GM13976 (cell line): ENCODE measurements around the gene SPOCK2.
"Not testable (repeated sequence)": the region's sequence is repeated elsewhere in the genome, so short reads cannot be mapped to it uniquely, and the experiment has no call there.

Experiments
- DNase-seq: peaks from one replicate; pipeline ENCODE4 v3.0.0; 2012; ENCODE audit warnings: low spot score
- in situ Hi-C: fragments of 300-500 bp; cut with MboI; formaldehyde crosslinking; loops from one replicate; pipeline ENCODE4 v1.12.0; 2022; ENCODE audit warnings: low sequenced_read_pairs, mixed read lengths, inconsistent platforms; ENCODE audit not compliant: unreplicated experiment
- TF ChIP-seq, protein P1 (sequence below): IDR thresholded peaks from 2 replicates; pipeline ENCODE4 v1.5.1; 2012; ENCODE audit warnings: borderline replicate concordance, mild to moderate bottlenecking; ENCODE audit not compliant: insufficient read depth; ENCODE audit errors: extremely low read depth, missing control alignments, control extremely low read depth

The SPOCK2 gene

DNA sequence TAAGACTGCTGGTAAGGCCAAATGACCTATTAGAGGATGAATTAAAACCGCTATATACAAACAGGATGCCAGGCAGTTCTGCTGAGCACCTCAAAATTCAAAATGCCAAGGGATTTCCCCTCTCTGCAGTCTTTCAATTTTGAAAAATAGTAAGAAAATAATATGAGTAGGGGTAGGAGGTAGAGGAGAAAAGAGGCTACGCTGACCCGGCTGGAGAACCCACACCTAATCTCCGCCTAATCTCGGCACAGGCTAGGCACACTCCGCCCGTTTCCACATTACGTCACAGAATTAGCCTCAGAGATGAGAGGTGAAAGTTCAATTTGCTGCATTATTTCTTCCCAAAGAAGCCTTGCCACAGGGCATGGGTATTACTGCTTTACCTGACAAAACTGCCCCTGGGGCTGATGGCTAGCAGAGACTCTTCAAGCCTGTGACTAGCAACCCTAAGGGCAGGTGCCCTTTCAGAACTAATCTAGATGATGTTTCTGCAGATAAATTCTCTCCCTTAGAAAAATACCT, 21.3 kb upstream of the SPOCK2 start:
- in situ Hi-C loops, result no loop called here
- TF ChIP-seq, protein P1, sequence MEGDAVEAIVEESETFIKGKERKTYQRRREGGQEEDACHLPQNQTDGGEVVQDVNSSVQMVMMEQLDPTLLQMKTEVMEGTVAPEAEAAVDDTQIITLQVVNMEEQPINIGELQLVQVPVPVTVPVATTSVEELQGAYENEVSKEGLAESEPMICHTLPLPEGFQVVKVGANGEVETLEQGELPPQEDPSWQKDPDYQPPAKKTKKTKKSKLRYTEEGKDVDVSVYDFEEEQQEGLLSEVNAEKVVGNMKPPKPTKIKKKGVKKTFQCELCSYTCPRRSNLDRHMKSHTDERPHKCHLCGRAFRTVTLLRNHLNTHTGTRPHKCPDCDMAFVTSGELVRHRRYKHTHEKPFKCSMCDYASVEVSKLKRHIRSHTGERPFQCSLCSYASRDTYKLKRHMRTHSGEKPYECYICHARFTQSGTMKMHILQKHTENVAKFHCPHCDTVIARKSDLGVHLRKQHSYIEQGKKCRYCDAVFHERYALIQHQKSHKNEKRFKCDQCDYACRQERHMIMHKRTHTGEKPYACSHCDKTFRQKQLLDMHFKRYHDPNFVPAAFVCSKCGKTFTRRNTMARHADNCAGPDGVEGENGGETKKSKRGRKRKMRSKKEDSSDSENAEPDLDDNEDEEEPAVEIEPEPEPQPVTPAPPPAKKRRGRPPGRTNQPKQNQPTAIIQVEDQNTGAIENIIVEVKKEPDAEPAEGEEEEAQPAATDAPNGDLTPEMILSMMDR, result no peak
- DNase-seq, result no peak

DNA sequence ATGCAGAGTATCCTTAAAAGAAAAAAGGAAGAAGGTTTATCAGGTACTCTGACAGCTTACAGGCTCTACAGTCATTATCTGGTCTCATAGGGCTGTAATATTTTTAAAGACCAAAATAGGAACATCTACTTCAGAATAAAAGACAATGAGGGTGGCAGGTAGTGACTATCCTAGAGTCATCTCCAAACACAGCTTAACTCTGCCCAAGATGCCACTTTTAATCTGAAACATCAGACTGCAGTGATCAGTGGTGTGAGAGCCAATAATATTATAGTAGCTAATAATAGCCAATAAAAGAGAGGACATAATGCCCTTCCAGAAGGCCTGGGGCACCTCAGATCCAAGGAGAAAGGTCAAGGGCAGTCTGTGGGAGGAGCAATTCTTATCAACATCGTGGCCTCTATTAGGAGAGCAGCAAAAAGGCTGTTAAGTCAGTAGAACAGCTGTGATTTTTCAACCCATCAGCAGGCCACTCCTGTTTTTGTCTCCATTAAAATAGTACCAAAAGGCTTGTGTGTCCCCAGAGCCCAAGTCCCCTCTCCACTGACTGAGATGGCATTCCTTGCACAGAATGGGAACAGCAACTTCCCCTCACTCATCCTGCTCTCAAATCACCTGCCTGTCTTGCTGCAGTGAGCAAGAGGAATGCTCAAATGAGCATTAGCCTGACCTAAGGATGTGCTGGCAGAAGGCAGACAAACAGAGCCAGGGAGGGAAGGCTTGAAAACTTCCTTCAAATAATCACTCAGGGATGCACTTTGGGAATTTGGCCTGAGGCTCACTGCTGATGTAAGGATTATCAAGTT, 20.7 kb upstream of the SPOCK2 start:
- TF ChIP-seq, protein P1, result no peak
- DNase-seq, result no peak
- in situ Hi-C loops, result no loop called here

DNA sequence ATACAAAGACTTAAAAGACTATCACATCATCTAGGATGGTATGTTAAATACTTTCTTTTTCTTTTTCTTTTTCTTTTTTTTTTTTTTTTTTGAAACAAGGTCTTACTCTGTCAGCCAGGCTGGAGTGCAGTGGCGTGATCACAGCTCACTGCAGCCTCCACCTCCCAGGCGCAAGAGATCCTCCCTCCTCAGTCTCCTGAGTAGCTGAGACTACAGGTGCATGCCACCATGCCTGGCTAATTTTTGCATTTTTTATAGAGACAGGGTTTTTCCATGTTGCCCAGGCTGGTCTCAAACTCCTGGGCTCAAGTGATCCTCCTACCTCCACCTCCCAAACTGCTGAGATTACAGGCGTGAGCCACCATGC, 19.6 kb upstream of the SPOCK2 start:
- in situ Hi-C loops, DNase-seq: not testable (repeated sequence)

DNA sequence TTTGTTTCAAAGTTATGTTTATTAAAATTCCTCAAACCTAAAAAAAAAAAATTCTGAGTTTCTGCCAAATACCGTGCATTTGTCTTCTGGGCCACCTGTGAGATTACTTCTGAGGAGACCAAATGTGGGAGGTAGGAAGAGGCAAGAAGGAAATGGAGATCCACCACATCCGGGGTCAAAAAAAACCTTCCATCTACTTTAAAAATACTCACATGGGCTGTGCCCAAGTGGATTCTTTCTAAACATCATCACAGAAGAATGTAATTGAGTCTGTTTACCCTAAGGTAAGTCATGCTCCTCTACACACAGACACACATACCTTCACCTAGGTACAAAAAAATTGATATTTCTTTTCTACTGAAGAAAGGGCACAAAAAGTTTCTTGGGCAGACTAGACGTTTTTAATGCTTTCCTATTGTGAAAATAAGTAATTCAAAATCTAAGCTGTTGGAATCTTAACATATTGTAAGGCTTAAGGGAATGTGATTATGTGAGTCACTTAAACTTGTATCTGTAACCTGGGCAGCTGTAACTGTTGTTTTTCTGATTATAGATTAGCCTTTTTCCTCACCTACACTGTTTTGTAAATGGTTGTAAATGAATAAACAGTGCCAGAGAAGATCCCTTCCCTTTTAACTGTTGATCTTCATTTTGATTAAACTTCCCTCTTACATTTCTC, 19.1 kb upstream of the SPOCK2 start:
- peak; percentile 48 for DNase-seq
- in situ Hi-C loops, result no loop called here
- TF ChIP-seq, protein P1, result no peak

DNA sequence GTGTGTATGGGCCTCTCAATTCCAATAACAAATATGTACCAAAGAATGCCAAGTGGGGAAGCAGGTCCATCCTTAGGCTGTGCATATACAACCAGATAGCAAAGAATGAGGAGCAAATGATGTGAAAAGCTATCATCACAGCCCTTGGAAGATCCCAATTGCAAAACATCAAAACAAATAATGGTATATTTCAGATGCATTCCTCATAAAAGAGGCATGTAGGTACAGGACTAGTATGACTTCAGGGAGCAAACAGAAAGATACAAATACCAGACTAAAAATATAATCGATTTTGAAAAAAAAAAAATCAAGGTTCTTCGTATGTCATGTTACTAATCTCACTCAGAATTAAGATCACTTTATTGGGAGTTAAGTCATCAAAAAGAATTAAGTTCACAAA, 18.5 kb upstream of the SPOCK2 start:
- DNase-seq, result no peak
- TF ChIP-seq, protein P1, result no peak
- in situ Hi-C loops, result no loop called here

DNA sequence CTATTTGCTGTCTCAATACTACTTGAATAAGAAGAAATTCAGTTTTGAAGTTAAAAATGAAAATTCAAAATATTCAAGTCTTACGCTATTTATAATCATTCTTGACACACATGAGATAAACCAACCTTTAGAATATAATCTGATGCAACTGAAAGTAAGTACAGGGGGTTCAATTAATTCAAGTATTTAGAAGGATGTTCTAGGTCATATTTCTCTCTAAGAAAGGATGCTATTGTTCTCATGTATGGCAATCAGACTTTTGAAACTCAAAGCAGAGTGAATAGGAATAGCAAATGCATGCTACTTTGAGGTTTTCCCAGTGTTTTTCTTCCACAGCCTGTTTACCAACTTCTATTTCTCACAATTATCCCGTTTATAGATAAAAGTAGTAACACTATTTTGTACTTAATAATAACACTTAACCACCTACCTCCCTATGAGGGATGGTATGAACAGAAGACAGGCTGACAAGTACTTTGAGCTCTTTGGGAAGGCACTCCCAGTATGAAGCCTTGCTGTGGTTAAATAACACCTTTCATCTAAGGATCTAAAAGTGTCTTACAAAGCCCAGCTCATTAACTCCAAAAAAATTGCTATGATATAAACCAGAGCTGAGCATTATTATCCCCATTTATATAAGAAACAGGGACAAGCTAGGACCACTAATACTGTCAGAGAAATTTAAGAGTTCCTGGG, 18.0 kb upstream of the SPOCK2 start:
- TF ChIP-seq, protein P1, result no peak
- no peak for DNase-seq
- in situ Hi-C loops, result no loop called here
